ENCODE data around the gene CNTNAP4.

- TF ChIP-seq, protein P1, sequence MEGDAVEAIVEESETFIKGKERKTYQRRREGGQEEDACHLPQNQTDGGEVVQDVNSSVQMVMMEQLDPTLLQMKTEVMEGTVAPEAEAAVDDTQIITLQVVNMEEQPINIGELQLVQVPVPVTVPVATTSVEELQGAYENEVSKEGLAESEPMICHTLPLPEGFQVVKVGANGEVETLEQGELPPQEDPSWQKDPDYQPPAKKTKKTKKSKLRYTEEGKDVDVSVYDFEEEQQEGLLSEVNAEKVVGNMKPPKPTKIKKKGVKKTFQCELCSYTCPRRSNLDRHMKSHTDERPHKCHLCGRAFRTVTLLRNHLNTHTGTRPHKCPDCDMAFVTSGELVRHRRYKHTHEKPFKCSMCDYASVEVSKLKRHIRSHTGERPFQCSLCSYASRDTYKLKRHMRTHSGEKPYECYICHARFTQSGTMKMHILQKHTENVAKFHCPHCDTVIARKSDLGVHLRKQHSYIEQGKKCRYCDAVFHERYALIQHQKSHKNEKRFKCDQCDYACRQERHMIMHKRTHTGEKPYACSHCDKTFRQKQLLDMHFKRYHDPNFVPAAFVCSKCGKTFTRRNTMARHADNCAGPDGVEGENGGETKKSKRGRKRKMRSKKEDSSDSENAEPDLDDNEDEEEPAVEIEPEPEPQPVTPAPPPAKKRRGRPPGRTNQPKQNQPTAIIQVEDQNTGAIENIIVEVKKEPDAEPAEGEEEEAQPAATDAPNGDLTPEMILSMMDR (IDR thresholded peaks at IDR 0.05; ENCODE audit: low read depth, low read length, poor library complexity, severe bottlenecking) = no peak
- TF ChIP-seq EZH2phosphoT487 (IDR thresholded peaks at IDR 0.05; ENCODE audit: borderline replicate concordance, low read length) = no peak
Measured at GRCh38 chr16:76474048-76474447, 196.8 kb downstream of the CNTNAP4 start.
